ENCODE results near the gene RRAGC. TPM values are rescaled to one million over a fixed set of nuclear protein-coding genes. Genes with fewer than 3 reads are reported as not detected.

Gene RRAGC
- total and polyA plus RNA-seq, 2 of the 13 experiments (the other 11 are each of a cell fraction or from before 2014, with no cell fraction given): 7.6 to 8.0 TPM

- no peak for TF ChIP-seq PRDM15 (CRISPR knock-in tag; IDR thresholded peaks at IDR 0.05)
- TF ChIP-seq SP2 (CRISPR knock-in tag; IDR thresholded peaks at IDR 0.05): no peak
- TF ChIP-seq RARG (CRISPR knock-in tag; IDR thresholded peaks at IDR 0.05; ENCODE audit: low read depth): no peak
- TF ChIP-seq ZNF740 (CRISPR knock-in tag; IDR thresholded peaks at IDR 0.05): no peak
- TF ChIP-seq MAX (IDR thresholded peaks at IDR 0.05): no peak
- no peak for TF ChIP-seq BHLHE40 (IDR thresholded peaks at IDR 0.05; ENCODE audit: low read length)
- TF ChIP-seq KLF9 (CRISPR knock-in tag; IDR thresholded peaks at IDR 0.05; ENCODE audit: low read depth): no peak
- no peak for TF ChIP-seq POGZ (CRISPR knock-in tag; IDR thresholded peaks at IDR 0.05)
- no peak for TF ChIP-seq LRRFIP1 (CRISPR knock-in tag; conservative IDR thresholded peaks at IDR 0.05)
- TF ChIP-seq TBX2 (CRISPR knock-in tag; IDR thresholded peaks at IDR 0.05; ENCODE audit: borderline replicate concordance): no peak
Measured at GRCh38 chr1:38826262-38826661, 33.3 kb downstream of the RRAGC start (continued).
